ENCODE measurements around the gene YTHDF1.

Gene YTHDF1

GRCh38 chr20:63248835-63249591 lies 33.1 kb upstream of the YTHDF1 start:
- DNase-seq, result no peak

- no peak for DNase-seq
These were observed 31.8 kb upstream of the YTHDF1 start for GRCh38 chr20:63247671-63248228.

DNA sequence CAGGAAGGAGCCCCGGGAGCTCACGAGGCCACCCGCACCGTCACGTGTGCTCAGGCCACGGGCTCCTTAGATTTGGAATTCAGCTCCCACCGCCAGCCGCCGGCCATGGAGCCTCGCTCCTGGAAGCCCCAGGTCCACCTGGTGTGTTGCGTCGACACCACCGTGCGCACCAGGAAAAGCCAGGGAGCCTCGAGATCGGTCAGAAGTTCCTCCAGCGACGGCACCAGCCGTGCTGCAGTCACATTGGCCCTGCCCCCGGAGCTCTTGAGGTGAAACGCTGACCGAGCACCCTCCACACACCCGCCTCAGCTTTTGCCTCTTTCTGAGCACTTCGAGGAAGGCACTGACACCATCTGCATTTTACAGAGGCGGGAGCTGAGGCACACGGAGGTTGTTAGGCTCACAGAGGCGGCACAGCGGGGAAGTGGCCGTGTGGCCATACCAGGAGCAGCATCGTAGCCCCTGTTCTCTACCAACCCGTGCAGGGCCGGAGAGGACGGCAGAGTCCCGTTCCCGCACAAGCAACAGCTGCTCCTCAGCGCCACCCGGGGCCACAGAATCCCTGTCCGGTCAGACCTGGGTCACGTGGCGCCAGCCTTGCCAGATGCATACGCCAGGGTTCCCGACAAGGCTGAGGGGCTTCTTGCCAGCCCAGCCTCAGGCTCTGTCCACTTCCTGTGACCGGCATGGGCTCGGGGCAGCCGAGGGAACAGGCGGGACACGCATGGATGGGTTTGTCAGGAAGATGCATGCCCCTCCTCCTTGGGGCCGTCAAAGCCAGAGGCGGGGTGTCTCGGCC lies 30.8 kb upstream of the YTHDF1 start:
- DNase-seq, result no peak

- DNase-seq, result no peak
These were observed 28.5 kb upstream of the YTHDF1 start for GRCh38 chr20:63244468-63244867.

GRCh38 chr20:63243604-63244247 lies 27.8 kb upstream of the YTHDF1 start:
- DNase-seq, result no peak

GRCh38 chr20:63242736-63243135 lies 26.8 kb upstream of the YTHDF1 start:
- no peak for DNase-seq

DNA sequence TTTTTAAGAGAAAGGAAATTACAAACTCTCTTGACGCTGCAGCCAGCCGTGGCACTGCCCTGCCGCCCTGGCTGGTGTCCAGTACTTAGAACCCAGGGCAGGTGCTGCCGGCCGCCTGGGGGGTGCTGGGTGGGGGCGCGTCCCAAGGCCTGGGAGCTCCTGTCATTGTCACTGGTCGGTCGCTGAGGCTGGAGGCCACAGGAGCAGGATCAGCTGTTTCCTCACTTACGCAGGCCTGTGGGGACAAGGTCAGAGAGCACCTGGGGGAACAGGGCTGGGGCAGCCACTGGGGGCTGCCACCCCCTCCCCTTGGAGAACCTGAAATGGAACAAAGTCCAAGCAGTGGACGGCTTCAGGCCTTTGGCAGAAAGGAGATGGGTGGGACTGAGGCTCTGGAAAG lies 25.3 kb upstream of the YTHDF1 start:
- no peak for DNase-seq

DNA sequence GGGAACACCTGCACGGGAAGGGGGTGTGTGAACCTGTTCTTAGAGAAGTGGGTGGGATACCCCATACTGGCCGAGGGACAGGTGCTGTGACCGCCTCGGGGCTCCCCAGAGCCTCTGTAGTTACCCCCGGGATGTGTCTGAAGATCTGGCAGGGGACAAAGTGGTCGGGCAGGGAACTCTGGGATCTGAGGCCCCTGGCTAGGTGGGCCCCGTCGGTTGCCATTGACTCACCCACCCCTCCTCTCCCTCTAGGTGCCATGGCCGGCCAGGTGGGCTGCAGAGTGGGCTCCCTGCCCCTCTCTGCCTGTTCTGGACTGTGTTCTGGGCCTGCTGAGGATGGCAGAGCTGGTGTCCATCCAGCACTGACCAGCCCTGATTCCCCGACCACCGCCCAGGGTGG lies 24.1 kb upstream of the YTHDF1 start:
- DNase-seq, result no peak

DNA sequence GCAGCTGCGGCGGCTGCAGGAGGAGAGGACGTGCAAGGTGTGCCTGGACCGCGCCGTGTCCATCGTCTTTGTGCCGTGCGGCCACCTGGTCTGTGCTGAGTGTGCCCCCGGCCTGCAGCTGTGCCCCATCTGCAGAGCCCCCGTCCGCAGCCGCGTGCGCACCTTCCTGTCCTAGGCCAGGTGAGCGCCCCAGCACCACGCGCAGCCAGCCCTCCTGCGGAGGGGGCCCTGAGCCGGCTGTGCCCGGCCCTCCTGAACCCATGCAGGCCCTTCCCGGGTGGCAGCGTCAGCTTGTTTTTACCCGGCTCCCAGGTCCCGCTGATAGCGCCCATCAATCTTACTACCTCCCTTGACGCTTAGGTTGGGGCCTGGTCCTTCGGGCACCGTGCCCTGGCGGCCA lies 23.5 kb upstream of the YTHDF1 start:
- no peak for DNase-seq

GRCh38 chr20:63238514-63239125 lies 22.7 kb upstream of the YTHDF1 start:
- no peak for DNase-seq

- DNase-seq, result no peak
These were observed 22.1 kb upstream of the YTHDF1 start for GRCh38 chr20:63238031-63238430.

- no peak for DNase-seq
These were observed 20.3 kb upstream of the YTHDF1 start for GRCh38 chr20:63236116-63236837.

DNA sequence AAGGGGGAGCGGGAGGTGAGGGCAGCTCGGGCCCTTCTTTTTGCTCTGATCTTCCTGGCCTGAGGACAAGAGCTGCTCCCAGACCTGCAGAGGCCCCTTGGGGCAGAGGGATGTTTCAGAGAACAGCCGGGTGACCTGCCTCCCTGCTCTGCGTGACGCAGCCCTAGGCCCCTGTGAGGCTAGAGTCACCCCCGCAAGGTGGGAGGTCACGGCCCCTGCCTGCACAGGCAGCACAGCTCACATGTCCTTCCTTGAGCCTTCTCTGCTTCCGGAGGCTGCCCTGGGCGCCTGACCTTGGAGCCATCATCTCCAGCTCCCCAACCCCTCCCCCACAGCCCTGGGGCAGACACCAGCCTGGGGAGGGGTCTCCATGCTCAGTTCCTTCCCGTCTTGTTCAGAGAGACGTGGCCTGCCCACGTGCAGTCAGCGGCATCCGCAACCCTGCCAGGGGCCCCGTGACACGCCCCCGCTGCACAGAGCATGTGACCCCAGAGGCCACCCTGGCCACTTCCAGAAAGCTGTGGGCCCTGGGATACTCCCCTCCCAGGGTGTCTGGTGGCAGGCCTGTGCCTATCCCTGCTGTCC lies 19.6 kb upstream of the YTHDF1 start, which contains the start of gene BIRC7:
Gene BIRC7 (plus strand): TSS at position 507 of the 585 bp plus-strand sequence. CDS start 192 bp downstream, outside the sequence.
- no peak for DNase-seq

DNA sequence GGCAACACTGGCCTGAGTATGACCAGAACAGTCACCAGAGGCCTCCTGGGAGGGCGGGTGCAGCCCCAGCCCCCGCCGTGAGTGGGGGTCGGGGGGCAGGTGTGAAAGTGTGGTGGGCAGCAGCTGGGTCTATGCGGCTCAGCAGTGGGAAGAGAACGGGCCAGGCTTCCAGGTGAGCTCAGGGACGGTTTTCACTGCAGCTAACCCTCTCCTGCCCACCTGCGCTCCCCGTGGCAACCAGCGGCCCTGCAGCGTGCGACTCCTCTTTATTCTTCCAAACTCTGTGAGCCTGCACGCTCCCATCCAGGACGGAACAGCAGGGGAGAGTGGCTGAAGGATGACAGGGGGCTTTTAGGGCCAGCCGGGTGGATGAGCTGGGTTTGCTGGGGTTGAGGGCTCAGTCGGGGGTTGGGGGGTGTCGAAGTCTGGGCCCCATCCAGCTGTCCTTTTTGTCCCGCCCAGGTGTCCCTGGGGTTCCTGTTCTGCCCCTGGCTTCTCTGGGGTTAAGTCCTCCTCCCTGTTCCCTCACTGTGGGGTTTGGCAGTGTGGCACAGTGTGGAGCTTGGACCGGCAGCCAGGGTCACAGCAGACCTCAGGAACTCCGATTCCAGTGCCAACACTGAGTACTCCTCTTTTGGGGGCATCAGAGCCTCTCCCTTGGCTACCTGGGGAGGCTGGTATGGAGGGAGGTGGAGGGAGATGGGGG lies 18.9 kb upstream of the YTHDF1 start:
- DNase-seq, result no peak

DNA sequence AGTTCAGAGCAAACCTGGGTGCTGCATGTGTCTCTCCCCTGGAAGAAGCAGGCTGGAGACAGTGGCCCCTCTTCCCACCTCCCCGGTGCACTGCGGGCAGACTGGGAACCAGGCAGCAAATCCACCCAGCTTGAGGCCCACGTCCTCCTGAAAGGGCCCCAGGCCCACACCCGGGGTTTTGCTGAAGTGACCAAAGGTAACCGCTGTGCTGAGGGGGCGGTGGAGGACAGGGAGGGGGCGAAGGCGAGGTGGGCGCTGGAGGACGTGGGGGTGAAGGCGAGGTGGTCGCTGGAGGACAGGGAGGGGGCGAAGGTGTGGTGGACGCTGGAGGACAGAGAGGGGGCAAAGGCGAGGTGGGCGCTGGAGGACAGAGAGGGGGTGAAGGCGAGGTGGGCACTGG lies 18.0 kb upstream of the YTHDF1 start:
- DNase-seq, result no peak

DNA sequence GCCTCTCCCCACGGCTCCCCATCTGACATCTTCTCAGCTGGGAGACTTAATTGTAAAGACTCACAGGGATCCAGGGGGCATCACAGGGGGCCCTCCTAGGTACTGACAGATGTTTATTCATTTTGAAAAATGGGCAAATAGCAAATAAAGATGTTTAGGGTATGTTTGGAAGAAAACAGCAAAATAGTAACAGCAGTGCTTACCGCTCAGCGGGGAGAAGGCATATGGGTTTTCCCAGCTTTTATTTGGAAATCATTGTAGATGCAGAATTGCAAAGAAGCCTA lies 17.1 kb upstream of the YTHDF1 start:
- DNase-seq, result no peak

DNA sequence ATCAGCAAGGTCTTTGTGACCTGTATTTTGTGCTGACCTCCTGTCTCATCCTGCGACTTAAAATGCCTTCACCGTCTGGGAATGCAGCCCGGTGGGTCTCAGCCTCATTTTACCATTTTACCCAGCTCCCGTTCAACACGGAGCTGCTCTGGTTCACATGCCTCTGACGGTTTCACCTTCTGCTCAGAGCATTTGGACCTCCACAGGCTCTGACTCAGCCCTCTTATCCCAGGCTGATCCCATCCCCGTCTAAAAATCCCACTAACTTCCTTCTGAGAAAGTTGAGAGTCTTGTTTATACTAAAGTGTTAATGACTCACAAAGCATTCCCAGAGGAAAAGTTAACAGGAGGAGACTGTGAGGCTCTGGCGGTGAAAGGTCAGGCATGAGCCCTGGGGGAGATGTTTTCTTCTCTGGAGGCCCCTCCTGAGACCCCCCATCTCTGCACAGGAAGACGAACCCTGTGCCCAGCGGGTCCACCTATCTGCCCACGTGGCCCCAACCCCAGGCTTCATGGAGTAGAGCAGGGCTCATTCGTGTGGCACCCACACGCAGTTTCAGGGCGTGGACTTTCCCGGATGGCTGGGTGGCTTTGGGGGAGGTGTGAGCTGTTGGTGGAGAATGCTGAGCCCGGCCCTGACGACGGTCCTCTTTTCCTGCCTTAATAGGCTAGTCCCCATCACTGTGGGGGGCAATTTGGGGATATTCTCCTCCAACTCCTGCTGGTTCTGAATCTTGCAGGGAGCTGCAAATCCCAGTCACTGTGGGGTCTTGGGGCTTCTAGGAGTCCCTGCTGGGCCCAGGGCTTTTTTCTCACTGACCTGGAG lies 16.5 kb upstream of the YTHDF1 start:
- DNase-seq, result no peak

DNA sequence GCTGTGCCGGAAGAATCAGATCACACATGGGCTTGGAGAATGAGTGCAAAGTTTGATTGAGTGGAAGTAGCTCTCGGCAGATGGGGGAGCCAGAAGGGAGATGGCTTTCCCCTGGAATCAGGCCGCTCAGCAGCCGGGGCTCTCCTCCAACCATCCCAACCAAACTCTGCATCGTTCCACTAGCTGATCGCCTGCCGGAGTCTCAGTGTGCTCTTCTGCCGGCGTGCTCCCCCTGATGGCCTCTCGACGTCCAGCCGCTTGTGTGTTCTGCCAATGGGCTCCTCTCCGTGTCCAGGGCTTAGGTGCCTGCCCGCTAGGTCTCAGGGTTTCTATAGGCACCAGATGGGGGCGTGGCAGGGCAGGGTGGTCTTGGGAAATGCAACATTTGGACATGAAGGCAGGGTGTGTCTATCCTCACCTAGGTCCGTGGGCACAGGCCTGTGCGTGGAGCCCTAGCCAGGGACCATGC lies 14.9 kb upstream of the YTHDF1 start:
- DNase-seq, result no peak

- DNase-seq, result no peak
These were observed 12.9 kb upstream of the YTHDF1 start for GRCh38 chr20:63228806-63229205.

DNA sequence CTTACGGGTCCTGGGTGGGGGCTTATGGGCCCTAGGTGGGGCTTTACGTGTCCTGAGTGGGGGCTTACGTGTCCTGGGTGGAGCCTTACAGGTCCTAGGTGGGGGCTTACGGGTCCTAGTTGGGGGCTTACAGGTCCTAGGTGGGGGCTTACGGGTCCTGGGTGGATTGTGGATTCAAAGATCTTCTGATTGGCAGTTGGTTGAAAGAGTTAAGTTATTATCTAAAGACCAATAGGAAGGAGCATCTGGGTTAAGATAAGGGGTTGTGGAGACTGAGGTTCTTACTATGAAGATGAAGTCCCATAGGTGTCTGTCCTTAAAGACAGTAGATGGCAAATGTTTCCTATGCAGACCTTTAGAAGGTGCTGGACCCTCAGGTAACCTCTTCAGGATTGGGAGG lies 11.3 kb upstream of the YTHDF1 start:
- DNase-seq, result no peak

Data from activated gamma-delta T cell treated with Interleukin-2 at 50 U/mL for 16 hours (primary cell).